NT2/D1 (cell line): ENCODE measurements around the gene ZBED2.

Experiments
- SUZ12 ChIP-seq: IDR thresholded peaks from 2 replicates; pipeline ENCODE4 v1.6.1; 2011; ENCODE audit not compliant: insufficient read length, insufficient read depth; ENCODE audit errors: extremely low read depth
- YY1 ChIP-seq: IDR thresholded peaks from 2 replicates; pipeline ENCODE4 v1.6.1; 2011; ENCODE audit not compliant: insufficient read length, insufficient read depth
- ZNF274 ChIP-seq: IDR thresholded peaks from 2 replicates; pipeline ENCODE4 v1.6.1; 2011; ENCODE audit warnings: mild to moderate bottlenecking, low read depth, low read length

DNA sequence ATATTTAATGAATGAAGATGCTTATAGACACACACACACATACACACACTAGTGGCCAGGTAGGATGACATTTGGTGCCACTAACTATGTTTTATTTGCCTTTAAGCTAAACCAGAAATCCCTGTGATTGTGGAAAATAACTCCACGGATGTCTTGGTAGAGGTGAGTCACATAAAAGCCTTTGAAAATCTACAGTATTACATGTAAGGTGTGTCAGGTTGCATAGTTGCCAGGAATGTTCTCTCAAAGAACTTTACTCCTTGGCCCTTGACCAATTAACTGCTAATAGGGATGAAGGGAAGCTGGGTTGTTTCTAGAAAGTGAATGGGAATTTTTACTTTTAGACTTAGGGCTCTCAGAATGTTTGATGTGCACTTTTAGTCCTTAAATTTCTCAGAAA, 9.9 kb downstream of the ZBED2 start:
- TF ChIP-seq SUZ12 = no peak
- TF ChIP-seq YY1 = no peak
- TF ChIP-seq ZNF274 = no peak
